GM19467 (cell line): ENCODE data around the gene FN1.
A peak's percentile ranks its signal among the peaks of the same experiment; 100 is the strongest.

Source experiments
- ATAC-seq: cut with Tn5 transposase; IDR thresholded peaks from one replicate; pipeline ENCODE4 v1.9.1; 2021; ENCODE audit warnings: mild to moderate bottlenecking, moderate library complexity; ENCODE audit not compliant: unreplicated experiment

FN1 gene

GRCh38 chr2:215356334-215356947, 79.4 kb downstream of the FN1 start:
- ATAC-seq = no peak

GRCh38 chr2:215355801-215356200, 80.1 kb downstream of the FN1 start:
- no peak for ATAC-seq

DNA sequence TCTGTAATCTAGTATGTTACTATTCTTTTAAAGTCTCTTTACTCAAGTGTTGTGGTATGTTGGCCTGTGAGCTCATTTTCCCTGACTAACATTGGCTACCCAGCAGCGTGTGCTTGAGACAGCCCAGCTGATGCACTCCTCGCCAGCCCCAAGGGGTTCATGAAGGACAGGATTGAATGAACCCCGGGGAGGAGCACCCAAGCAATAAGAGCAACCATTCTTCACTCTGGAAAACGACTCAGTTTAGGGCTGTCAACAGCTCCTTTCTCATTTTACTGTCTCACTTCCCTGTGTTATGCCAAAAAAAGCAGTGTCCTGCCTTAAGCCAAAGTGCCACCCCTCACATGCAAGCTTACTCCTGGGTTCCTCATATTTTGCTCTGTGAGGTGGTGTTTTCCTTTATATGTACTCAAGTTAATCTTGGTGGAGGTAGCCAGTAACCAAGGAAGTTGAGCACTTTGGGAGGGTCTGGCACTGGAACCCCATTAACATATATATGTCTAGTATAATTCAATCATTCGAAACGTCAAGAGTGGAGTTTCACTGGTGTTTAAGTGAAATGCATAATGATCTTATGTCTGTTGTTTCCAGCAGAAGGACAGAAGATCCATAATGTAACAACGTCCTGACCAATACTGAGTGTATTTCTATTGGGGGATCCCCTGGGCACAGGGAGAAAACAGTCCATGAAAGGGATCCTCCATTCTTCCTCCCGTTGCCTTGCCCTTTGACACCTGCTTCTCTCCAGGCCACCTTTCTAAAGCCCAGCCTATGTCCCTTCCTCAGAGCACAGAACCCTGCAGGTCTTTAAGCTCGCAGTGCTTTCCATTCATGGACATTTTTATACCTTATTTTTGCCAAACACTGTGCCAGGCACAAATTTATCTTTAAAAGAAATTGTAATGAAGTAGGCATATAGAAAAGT, 80.8 kb downstream of the FN1 start:
- no peak for ATAC-seq

DNA sequence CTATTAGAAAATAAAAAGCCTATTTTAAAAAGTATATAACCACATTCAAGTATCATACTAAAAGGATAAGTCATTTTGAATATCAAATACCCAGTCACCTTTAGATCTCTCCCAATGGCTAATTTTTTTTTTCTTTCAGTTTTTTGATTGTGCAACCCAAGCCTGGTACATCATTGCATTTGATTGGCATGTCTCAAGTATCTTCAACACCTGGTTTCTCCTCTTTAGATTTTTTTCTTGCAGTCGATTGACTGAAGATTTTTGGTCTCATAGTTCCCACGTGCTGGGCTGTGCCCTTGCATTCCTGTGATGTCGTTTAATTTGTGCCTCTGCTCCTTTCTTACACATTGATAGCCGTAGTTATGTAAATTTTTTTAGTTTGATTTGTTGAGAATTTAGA, 83.3 kb downstream of the FN1 start:
- ATAC-seq = no peak

- ATAC-seq = no peak
These were observed 88.0 kb downstream of the FN1 start for GRCh38 chr2:215347878-215348277.

DNA sequence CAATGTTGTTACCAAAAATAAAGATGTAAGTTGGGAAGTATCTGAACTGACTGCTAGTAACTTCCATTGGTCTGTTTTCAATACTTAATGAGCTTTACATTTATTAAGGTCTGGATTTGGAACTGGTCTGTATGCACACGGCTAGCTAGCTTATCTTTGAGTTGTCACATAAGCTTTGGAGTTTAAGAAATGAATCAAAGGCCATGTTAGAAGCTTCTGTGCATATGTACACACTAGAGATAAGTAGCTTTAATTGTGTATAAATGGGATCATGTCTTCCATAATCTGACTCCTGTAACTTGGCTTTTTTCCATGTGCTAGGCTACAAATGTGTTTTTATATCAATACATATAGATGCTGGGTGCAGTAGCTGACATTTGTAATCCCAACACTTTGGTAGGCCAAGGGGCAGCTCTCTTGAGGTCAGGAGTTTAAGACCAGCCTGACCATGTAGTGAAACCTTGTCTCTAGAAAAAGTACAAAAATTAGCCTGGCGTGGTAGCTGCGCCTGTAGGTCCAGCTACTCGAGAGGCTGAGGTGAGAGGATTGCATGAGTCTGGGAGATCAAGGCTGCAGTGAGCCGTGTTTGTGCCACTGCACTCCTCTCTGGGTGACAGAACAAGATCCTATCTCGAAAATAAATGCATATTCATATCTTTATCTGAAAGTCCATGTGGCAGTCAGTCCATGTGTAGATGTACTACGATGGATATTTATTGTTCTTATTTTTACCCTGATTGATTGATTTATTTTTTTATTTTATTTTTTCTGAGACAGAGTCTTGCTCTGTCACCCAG, 96.8 kb downstream of the FN1 start:
- ATAC-seq = no peak

DNA sequence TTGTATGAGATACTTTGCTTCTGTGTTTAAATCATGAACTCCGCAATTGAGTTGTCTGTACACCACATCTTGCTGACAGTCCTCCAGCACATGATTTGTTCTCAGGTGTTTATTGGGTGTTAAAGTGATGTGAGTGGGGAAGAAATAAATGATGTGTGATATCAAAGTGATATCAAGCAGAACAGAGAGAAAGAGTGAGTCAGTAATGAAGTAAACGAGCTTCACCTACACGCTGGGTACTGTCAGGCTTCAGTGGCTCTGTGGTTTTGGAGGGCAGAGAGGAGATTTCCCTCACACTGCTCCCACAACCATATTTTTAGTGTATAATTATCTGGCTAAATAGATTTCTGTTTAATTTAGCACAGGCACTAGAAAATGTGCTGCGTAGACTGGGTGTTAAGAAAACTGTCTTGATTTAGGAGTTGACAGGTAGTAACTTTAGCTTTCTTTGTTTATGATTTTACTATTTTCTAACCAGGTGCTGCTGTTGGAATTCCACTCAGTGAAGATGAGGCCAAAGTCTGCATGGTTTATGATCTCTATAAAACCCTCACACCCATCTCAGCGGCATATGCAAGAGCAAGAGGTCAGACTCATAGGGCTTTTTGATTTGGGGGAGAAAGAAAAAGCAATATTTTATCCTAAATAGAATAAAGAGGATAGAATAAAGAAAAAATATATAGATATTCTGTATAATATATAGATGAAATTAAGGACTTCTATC, 102.8 kb downstream of the FN1 start:
- ATAC-seq = peak; percentile 57

DNA sequence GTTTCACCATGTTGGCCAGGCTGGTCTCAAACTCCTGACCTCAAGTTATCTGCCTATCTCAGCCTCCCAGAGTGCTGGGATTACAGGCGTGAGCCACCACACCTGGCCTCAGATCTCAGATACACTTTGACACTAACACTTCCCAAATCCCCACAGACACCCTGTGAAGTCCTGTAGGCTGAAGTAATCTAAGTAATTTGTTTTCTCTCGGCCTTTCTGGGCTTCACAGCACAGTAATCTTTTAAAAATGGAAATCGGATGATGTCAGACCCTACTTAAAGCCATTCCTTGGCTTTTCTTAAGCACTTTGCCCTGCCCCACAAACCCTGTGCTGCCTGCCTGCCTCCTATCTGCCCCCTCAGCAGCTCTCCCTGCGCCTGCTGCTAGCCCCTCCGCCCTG, 107.8 kb downstream of the FN1 start:
- ATAC-seq = no peak

DNA sequence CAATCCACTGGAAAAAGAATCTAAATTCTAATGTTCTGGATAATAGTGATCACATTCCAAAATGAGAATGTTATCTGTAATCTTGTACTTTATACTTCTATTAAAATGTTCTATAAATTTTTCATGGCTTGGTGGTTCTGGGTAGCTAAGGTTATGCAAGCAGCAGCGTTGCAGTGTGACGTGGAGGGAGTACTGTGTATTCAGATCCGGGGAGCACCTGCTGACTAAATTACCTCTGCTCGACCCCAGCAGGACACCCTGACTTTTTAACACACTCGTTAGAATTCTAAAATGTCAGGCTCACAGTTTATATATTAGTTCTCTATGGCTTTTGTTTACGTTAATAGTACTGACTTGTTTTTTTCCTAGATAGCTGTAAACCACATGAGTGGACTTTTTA, 111.1 kb downstream of the FN1 start:
- no peak for ATAC-seq

DNA sequence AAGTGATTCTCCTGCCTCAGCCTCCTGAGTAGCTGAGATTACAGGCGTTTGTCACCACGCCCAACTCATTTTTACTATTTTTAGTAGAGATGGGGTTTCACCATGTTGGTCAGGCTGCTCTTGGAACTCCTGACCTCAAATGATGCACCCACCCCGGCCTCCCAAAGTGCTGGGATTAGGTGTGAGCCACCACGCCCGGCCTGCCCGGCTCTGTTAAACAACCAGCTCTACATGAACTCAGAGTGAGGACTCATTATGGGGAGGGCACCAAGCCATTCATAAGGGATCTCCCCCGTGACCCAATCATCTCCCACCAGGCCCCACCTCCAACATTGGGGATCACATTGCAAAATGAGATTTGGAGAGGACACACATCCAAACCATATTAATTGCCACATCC, 115.2 kb downstream of the FN1 start:
- ATAC-seq = no peak

DNA sequence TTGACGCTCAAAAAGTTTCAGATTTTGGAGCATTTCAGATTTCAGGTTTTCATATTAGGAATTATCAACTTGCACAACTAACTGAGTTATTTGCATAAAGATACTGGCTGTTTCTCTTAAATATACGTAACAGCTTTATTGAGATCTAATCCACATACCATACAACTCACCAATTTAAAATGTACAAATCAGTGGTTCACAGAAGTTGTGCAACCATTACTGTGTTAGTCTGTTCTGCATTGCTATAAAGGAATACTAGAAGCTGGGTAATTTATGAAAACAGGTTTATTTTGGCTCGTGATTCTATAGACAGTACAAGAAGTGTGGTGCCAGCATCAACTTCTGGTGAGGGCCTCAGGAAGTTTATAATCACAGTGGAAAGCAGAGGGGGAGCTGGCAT, 115.8 kb downstream of the FN1 start:
- no peak for ATAC-seq

DNA sequence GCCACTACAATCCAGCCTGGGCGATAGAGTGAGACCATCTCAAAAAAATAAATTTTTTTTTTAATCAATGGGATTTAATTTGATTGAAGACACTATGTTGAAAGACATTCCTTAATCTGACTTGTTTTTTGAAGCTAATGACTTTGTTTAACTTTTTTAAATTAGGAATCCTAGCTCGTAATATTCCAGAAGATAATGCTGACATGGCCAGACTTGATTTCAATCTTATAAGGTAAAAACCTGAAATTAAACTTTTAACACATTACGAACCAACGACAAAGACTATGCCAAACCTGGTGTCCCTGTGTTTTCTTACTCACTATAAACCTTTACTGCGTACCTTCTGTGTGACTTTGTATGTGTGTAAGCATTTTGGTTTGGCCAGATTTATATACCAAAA, 116.4 kb downstream of the FN1 start:
- no peak for ATAC-seq

GRCh38 chr2:215316336-215316735, 119.5 kb downstream of the FN1 start:
- ATAC-seq = no peak

DNA sequence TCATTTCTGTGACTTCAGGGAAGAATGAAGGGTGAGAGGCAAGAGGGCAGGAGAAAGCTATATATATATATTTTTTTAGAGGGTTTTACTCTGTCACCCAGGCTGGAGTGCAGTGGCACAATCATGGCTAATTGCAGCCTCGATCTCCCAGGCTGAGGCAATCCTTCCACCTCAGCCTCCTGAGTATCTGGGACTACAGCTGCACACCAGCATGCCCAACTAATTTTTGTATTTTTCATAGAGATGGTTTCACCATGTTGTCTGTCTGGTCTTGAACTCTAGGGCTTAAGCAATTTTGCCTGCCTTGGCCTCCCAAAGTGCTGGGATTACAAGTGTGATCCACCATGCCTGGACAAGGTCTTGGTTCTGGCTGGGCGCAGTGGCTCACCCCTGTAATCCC, 120.6 kb downstream of the FN1 start:
- no peak for ATAC-seq

- ATAC-seq = no peak
These were observed 121.0 kb downstream of the FN1 start for GRCh38 chr2:215314896-215315295.

DNA sequence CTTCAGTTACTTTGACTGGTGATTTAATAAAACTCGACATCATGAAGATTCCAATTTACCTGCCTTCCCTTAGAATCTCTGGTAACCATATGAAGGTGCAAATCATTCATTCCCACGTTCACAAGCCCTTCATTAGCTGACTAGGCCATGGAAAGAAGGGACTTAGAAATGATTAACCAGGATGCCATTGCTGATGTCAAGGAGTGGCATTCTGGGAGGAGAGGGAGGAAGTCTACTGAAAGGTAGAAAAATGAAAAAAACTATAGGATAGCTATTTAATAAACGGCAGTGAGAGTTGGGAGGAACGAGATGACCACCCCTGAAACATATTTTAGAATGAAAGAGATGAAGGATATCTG, 122.6 kb downstream of the FN1 start:
- no peak for ATAC-seq

DNA sequence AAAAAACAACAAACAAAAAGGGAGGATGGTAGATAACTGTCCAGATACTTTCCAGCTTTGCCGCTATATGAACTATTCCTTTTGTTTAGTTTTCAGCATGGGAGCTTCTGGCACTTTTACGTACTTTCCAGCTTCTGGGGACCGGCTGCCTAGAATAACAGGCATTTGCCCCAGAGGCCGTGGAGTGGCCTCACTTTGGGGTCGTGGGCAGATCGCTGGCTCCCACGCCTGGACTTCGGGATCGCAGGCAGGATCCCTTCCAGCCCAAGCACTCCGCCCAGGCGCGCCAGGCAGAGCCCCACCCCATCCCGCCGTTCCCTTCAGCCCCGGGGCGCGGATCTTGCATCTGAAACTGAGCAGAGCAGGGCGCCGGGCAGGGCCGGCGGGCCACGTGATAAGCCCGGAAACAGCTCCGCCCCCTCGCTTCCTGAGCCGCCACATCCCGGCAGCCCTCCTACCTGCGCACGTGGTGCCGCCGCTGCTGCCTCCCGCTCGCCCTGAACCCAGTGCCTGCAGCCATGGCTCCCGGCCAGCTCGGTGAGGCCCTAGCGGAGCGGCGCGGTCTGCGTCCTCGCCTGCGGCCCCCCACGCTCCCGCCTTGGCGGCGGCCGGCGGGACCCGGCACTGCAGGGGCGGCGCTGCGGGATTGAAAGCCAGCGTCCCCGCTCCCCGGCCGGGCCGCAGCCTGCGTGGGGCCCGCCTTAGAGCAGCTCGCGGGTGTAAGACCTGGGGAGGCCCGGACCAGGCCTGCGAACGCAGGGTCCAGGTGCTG, 124.1 kb downstream of the FN1 start, which contains the start of gene ATIC:
Gene ATIC, plus strand, starts transcription at position 435 of the 772 bp plus-strand sequence. Its CDS starts 84 bp downstream, at position 519.
- peak; percentile 99 for ATAC-seq

GRCh38 chr2:215311259-215311624, 124.6 kb downstream of the FN1 start:
- peak; percentile 21 for ATAC-seq
